Measurements from ENCODE around the gene RAB3A.
"Not testable (repeated sequence)": the region's sequence is repeated elsewhere in the genome, so short reads cannot be mapped to it uniquely, and the experiment has no call there.

The RAB3A gene

GRCh38 chr19:18167975-18168645 lies 35.7 kb downstream of the RAB3A start:
- peak; percentile 70 for DNase-seq (ENCODE audit: low spot score)

DNA sequence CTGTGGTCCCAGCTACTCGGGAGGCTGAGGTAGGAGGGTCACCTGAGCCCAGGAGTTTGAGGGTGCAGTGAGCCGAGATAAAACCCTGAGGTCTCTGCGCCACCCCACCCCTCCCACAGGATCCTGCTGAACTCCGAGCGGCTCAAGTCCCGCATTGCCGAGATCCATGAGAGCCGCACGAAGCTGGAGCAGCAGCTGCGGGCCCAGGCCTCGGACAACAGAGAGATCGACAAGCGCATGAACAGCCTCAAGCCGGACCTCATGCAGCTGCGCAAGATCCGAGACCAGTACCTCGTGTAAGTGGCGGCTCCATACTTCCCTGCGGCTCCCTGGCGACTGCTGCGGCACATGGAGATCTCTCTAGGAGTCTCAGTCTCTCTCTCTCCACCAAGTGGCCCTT lies 36.8 kb downstream of the RAB3A start:
- DNase-seq (ENCODE audit: low spot score): no peak

DNA sequence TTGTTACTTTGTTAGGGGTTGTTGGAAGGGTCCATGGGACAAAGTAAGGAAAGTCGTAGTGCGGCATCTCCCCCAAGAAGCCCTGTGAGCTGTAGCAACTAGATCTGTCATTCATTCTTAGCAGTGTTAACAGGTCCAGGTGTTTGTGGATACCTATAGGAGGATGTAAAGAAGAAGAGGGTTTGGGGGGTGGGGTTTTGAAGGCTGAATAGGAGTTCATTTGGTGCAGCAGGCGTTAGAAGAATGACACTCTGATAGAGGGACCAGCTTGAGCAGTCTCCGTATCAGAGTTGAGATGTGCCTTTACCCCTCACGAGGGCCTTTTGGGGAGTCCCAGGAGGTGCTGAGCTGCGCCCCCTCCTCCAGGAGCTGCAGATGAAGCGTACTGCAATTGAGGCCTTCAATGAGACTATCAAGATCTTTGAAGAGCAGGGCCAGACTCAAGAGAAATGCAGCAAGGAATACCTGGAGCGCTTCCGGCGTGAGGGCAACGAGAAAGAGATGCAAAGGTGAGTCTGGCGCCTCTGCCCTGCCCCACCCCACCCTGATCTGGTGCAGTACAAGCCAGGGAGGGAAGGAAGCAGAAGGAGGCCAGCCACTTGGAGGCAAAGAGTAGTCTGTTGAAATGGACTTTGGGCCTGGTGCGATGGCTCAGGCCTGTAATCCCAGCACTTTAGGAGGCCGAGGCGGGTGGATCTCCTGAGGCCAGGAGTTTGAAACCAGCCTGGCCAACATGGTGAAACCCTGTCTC lies 37.9 kb downstream of the RAB3A start:
- no peak for DNase-seq (ENCODE audit: low spot score)

GRCh38 chr19:18164072-18164471 lies 39.8 kb downstream of the RAB3A start:
- no peak for DNase-seq (ENCODE audit: low spot score)

- no peak for DNase-seq (ENCODE audit: low spot score)
These were observed 42.2 kb downstream of the RAB3A start for GRCh38 chr19:18161636-18162002.

DNA sequence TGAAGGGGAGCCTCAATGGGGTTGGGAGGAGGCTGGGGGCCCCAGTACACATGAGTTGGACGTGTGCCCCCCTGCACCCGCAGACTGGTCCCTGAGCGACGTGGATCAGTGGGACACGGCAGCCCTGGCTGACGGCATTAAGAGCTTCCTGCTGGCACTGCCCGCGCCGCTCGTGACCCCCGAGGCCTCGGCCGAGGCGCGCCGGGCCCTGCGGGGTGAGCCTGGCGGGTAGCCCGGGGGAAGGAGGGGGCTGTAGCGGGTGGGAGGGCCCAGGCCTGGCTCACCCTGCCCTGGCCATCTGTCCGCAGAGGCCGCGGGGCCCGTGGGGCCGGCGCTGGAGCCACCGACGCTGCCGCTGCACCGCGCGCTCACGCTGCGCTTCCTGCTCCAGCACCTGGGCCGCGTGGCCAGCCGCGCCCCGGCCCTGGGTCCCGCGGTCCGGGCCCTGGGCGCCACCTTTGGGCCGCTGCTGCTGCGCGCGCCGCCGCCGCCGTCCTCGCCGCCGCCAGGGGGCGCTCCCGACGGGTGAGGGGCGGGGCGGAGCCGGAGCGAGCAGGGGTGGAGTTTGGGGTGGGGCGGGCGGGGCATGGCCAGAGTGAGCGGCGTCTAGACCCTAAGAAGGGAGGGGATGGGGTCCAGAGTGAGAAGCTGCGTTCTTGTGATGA lies 42.7 kb downstream of the RAB3A start:
- peak; percentile 81 for DNase-seq (ENCODE audit: low spot score)

DNA sequence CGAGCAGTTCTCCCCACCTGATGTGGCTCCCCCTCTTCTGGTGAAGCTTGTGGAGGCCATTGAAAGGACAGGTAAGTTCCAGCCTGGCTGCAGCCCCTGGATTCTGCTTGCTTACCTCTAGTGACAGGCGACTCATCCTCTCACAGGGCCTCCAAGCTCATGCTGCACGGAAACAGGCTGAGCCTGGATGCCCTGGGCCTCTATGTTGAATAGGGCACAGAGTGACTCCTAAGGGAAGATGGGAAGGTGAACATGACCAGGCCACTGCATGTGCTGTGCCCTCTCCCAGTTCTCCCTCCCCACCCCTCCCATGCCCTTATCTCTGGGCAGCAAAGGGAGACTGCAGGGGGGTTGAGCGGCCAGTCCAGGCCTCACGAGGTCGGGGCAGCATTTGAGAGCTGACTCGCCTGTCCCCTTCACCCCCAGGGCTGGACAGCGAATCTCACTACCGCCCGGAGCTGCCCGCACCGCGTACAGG lies 43.3 kb downstream of the RAB3A start:
- DNase-seq (ENCODE audit: low spot score): no peak

DNA sequence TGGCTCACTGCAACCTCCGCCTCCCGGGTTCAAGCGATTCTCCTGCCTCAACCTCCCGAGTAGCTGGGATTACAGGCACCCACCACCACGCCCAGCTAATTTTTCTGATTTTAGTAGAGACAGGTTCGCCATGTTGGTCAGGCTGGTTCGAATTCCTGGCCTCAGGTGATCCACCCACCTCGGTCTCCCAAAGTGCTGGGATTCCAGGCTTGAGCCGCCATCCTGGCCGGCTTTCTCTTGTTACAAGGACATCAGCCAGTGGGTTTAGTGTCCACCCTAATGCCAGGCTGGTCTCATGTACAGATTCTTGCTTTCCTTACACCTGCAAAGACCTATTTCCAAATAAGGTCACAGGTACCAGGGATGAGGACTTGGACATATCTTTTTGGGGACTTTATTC lies 44.0 kb downstream of the RAB3A start:
- no peak for DNase-seq (ENCODE audit: low spot score)

DNA sequence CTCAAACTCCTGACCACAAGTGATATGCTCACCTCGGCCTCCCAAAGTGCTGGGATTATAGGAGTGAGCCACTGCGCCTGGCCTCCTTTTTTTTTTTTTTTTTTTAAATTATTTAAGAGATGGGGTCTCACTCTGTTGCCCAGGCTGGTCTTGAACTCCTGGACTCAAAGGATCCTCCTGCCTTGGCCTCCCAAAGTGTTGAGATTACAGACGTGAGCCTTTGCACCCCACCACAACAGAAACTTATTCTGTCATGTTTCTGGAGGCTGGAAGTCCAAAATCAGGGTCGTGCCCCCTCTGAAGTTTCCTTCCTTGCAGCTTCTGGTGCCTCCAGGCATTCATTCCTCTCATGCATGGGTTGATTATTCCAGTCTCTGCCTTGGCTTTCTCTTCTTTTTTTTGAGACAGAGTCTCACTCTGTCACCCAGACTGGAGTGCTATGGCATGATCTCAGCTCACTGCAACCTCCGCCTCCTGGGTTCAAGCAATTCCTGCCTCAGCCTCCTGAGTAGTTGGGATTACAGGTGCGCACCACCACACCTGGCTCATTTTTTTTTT lies 44.7 kb downstream of the RAB3A start:
- not testable (repeated sequence) for DNase-seq (ENCODE audit: low spot score)

- no peak for DNase-seq (ENCODE audit: low spot score)
These were observed 45.4 kb downstream of the RAB3A start for GRCh38 chr19:18158467-18158866.

DNA sequence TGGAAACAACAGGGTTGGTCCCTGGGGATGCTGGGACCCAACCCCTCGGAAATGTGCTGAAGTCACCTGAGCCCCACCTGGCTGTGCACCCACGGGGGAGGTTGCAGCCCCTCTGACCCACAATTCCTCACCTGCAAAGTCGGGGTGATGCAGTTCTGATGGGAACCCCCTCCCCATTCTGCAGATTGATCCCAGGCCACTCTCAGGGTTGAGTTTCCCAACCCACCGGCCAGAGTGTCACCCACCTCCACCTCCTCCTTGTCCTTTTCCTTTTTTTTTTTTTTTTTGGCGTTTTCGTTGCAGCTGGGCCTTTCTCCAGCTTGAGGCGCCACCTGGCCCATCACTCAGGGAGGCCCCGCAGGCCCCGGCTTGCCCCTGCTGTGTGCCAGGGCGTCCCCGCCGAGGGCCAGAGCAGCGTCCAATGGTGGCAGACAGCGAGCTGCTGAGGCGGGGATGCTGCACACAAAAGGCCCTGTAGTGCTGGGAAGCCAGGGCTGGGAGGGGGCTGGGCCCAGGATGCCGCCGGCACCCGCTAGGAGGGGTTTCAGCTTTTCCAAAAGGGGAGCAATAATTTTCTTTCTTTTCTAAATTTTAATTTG lies 46.3 kb downstream of the RAB3A start:
- no peak for DNase-seq (ENCODE audit: low spot score)

DNA sequence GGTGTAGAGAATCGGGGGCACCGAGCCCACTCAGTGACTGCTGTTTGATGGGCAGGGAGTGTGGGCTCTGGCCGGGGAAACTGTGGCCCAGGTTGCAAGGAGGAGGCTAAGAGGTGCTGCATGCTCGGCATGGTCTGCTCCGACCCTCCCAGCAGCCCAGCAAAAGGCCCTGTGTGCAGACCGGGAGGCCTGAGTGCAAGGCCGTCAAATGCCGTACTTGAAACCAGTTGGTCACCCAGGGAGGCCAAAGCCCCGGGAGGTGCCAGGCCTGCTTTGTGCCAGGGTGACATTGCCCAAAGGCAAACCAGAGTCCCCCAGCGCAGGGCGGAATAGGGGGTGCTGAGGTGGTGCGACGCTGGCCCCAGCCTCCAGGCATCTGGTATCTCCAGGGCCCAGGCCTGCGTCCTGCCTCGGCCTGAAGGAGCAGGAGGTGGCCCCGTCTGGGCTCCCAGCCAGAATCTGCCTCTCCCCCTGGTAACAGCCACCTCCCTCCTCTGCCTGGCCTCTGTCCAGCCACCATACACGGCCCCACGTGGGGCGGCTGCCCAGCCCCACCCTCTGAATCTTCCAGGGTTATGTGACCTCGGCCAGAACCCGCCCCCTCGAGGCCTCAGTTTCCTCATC lies 46.9 kb downstream of the RAB3A start:
- DNase-seq (ENCODE audit: low spot score): no peak

DNA sequence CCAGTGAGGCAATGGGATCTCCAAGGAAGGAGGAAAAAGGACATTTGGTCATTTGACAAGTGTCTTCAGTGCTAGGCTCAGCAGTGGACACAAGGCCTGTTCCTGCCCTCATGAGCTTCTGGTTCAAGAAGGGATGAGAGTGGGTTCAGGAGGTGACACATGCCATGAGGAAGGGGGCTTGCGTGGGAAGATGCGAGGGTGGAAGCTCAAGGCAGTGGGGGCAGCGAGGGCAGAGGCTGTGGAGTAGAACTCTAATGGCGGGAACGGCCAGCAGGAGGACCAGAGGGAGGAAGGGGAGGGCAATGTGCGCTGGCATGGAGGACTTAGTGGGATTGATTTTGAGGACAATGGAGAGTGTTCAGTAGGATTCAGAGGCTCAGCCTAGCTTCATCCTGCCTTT lies 47.6 kb downstream of the RAB3A start:
- DNase-seq (ENCODE audit: low spot score): no peak

DNA sequence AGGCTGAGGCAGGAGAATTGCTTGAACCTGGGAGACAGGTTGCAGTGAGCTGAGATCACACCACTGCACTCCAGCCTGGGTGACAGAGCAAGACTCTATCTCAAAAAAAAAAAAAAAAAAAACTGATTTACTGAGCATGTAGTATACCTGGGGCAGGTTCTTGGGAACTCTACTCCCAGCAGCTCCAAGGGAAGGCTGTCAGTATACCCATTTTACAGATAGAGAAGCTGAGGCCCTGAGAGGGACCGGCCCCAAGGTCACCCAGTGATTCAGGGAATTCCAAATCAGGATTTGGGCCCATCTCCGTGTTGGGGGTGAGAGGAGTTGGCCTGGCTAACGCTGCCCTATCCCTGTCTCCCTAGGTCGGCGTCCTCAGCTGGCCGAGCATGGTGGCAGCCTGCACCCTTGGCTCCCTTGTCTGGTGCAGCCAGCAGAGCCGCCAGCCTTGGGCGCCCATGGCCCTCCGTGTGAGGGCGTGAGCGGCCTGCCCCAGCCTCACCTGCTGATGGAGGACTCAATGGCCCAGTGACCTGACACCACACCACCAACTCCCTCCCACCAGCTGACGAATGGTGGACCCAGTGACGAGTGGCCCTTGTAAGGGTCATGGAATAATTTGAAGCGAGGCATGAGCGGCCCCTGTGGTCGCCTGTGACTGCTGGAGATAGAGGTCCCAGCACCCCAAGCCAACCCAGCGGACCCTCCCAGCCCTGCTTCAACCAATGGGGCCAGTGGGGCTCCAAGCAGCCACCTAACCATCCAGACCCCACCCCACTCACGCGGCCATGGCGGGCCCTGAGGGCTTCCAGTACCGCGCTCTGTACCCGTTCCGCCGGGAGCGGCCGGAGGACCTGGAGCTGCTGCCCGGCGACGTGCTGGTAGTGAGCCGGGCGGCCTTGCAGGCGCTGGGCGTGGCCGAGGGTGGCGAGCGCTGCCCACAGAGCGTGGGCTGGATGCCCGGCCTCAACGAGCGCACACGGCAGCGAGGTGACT lies 48.5 kb downstream of the RAB3A start:
- DNase-seq (ENCODE audit: low spot score): no peak

DNA sequence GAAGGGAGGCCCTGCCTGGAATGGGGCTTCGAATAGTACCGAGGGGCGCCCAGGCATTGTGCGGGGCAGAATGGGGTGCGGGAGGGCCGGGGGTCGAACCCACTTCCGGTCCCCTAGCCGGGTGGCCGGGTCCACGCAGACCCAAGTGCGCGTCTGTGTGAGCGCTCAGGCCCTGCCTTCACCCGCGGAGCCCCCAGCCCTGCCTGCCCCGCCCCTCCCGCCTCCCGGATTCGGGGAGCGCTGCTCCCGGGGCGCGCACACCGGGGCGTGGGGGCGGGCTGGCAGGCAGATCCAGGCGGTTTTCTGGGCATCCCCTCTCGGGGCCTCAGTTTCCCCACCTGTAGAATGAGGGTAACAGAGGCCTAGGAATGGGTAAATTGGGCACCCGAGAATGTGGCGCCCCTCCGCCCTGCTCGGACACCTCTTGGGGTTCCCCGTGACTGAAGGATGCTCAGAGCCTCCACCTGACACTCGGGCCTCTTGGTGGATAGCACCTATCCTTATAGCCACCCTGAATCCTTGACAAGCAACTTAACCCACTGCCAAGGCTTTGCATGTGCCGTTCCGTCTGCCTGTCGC lies 50.2 kb downstream of the RAB3A start:
- no peak for DNase-seq (ENCODE audit: low spot score)

GRCh38 chr19:18152817-18153555 lies 50.9 kb downstream of the RAB3A start, which contains the start of gene PIK3R2:
PIK3R2 (plus strand) TSS chr19:18153163; CDS start chr19:18155880, 2,717 bp downstream.
- peak; percentile 99 for DNase-seq (ENCODE audit: low spot score)

GRCh38 chr19:18152442-18152816 lies 51.4 kb downstream of the RAB3A start:
- peak; percentile 99 for DNase-seq (ENCODE audit: low spot score)

DNA sequence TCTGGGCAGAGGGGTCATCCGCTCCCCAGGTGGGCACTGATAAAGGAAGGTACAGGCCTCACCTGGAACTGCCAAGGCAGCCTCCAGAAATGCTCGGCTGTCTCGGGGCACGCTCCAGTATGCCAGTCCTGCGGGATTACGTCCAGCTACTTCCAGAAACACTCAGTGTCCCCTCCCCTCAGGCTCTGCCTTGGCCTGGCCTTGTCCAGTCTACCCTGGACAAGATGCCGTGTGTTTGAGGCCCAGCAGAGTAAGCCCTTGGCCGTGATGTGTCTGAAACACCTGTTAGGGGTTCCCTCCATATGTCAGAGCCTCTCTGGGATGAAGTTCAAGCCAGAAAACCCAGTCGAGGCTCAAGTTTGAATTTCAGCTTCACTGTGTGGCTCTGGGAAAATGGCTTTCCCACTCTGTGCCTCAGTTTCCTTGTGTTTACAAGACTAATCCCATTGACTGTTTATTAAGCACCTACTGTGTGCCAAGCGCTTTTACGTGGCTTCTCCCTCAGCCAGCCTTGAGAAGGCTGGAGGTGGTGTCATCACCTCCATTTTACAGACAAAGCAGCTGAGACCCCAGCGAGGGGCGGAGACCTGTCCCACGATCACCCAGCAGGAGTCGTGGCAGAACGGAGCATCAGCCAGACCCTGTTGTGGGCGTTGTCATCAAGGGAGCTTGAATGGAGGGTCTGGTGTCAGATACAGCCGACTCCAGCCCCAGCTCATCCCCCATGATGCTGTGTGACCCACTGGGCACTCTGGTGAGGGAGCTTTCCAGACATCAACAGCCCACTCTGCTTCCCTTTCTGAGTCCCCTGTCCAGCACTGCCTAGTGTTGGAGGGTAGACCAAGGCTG lies 52.8 kb downstream of the RAB3A start:
- DNase-seq (ENCODE audit: low spot score): no peak

- DNase-seq (ENCODE audit: low spot score): no peak
These were observed 54.3 kb downstream of the RAB3A start for GRCh38 chr19:18149596-18149975.
